Raji (cell line): ENCODE measurements around the gene CYP2S1.

Experiments
- POLR2A ChIP-seq: IDR thresholded peaks from 2 replicates; pipeline ENCODE4 v1.6.1; 2011; ENCODE audit warnings: low read depth, low read length, control low read depth; ENCODE audit not compliant: insufficient read depth

The CYP2S1 gene

GRCh38 chr19:41192574-41193429 is at the start of gene CYP2S1:
CYP2S1 (plus strand) TSS chr19:41193219; CDS start chr19:41193265, 46 bp downstream.
- no peak for TF ChIP-seq POLR2A

GRCh38 chr19:41144403-41144802 is 48.6 kb upstream of the CYP2S1 start:
- TF ChIP-seq POLR2A = no peak

- no peak for TF ChIP-seq POLR2A
These were observed 43.2 kb upstream of the CYP2S1 start for GRCh38 chr19:41149831-41150230.

DNA sequence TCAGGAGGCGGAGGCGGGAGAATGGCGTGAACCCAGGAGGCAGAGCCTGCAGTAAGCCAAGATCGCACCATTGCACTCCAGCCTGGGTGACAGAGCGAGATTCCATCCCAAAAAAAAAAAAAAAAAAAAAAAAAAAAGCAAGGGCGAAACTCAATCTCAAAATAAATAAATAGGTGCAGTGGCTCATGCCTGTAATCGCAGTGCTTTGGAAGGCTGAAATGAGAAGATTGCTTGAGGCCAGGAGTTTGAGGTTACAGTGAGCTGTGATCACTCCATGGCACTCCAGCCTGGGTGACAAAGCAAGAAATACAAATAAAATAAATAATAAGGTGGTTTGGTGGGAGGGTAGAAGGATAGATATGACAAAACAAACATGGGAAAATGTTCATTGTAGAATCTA is 39.0 kb upstream of the CYP2S1 start:
- TF ChIP-seq POLR2A = no peak

DNA sequence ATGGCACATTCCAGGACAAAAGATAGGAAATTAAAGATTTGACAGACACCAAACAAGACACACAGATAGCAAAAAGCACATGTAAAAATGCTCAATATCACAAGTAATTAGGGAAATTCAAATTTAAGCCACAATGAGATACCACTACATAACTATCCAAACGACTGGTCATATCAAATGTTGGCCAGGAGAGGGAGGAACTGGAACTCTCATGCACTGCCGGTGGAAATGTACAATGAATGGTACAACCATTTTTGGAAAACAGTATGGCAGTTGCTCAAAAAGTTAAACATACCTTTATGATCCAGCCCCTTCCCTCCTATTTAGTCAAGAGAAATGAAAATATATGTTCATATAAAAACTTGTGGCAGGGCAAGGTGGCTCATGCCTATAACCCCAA is 36.8 kb upstream of the CYP2S1 start:
- no peak for TF ChIP-seq POLR2A

DNA sequence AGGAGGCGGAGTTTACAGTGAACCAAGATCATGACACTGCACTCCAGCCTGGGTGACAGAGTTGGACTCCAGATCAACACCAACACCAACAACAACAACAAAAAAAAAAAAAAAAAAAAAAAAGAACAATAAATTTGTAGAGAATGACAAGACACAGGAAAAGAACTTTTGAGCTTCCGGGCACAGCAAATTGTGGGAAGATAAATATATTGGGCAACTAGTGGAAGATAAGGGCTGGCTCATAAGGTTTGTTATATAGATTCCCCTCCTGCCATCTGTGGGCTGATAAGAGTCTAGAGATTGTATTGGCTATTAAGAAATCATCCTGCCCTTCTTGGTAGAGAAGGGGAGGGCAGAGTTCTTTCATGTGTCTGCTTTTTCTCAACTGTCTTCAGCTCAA is 33.1 kb upstream of the CYP2S1 start:
- TF ChIP-seq POLR2A = no peak

DNA sequence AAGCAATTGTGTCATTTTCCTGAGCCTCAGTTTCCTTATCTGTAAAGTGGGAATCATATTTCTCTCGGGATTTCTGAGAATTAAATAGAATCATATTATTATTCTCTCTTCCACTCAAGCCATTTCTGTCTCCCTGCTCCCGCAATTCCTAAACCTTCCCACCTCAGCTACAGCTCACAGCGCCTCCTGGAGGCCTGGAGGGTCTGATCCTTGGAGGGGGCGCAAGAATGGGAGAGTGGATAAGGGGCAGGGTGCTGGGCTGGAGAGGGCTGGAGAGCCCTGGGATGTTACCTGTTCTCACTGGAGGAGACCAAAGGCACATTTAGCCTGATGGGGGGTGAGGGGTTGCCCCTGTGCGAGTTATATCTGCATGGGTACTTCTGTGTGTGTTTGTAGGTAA is 31.1 kb upstream of the CYP2S1 start:
- no peak for TF ChIP-seq POLR2A

DNA sequence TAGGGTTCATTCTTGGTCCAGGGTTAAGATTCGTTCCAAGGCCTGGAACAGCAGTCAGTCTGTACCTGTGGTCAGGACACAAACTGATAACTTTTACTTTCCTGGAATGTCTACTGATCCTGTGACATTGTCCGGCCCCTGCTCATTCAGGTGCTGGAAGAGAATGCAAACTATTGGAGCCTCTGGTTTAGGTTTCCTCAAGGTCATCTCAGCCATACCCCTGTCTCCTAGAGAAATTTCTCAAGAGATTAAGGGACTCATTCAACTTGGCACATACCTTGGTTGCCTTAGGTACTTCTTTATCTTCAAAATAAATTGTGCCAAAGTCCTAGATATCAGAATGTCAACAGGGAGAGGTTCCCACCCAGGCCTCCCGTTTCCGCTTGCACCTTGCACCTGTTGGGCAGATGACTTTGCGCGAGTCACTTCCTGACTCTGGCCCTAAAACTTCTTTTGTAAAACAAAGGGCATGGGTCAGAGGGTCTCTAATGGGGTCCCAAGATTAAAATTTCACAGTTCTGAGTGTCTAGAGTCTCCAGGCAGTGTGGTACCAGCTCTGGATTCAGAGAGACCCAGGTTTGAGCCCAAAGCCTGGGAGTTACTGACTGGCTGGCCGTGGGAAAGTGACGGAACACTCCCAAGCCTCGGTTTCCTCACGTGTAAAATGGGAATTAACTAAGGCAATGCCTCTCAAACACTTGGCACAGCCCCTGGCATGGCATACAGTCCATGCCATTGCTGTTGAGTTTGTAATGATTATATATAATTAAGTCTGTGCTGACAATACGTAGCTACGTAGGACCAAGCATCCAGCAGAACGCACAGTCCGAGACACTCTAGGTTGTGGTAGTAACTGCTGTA is 25.8 kb upstream of the CYP2S1 start:
- no peak for TF ChIP-seq POLR2A

DNA sequence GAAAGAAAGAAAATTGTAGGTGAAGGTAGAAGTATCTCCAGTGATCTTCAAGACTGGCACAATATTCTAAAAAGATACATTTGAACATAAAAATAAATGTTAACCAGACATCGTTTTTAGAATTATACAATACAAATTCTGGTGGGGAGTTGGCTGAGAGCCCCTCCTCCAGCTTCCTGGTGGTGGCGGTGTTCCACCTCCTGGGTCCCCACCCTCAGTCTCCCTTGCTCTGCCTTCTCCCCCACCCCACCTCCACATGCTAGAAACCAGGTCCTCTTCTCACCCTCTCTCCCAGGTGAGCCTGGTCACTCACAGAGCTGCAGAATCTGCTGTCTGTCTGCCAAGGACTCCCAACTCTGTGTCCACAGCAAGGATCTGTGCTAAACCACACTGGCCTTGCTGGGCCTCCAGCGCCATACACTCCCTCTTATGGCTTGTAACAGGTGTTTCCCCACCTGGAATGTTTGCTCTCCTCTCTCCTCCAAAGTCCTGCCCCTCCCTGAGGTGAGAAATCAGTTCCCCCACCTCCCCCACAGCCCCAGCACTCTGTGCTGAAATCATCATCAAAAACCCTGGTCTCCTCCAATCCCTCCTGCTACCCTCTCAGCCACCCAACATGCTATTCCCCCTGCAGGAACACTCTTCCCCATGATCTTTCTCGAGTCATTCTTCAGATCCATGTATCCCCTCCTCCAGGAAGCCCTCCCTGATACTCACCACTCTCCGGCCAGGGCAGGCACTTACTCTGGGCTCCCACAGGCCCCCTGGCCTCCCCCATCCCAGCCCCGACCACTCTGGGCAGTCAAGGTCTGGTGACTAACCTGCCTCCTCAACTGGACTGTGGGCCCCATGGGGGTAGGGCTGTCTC is 20.5 kb upstream of the CYP2S1 start:
- no peak for TF ChIP-seq POLR2A

GRCh38 chr19:41174297-41174928 is 18.6 kb upstream of the CYP2S1 start:
- no peak for TF ChIP-seq POLR2A

DNA sequence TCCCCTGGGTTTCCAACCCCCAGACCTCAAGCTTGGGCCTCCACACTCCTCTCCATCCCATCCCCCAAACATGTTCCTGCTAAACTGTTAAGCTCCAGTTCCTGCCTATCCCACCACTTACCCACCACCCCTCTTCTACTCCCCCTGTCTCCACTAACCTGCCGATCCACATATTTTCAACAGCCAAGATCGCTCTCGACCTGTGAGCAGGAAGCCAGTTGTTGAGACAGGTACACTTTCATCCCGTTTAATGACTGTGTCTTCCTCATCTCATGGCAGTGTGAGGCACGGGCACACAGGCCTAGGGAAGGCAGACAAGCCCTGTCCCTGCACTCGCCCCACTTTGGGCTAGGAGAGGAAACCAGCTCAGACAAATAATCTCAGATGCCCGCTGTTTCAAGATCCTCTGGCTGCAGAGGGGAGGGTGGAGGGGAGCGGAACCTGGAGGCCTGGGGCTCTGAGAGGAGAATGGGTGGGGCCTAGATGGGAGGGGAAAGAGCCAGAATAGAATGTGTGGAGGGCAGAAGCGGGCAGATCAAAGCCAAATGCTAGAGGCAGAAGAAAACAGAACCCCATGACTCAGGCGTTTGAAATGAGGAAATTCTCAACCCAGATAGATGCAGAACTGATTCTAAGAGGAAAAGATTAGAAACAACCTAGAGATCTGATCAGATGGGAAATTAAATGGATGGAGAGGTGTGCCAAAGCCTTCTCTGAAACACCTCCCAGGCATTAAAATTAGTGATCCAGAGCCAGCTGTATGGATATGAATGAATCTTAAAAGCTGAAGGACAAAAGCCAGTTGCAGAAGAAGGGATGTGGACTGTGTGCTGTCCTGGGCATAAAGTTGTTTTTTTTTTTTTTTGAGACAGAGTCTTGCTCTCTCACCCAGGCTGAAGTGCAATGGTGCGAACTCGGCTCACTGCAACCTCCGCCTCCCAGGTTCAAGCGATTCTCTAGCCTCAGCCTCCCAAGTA is 16.9 kb upstream of the CYP2S1 start:
- no peak for TF ChIP-seq POLR2A

DNA sequence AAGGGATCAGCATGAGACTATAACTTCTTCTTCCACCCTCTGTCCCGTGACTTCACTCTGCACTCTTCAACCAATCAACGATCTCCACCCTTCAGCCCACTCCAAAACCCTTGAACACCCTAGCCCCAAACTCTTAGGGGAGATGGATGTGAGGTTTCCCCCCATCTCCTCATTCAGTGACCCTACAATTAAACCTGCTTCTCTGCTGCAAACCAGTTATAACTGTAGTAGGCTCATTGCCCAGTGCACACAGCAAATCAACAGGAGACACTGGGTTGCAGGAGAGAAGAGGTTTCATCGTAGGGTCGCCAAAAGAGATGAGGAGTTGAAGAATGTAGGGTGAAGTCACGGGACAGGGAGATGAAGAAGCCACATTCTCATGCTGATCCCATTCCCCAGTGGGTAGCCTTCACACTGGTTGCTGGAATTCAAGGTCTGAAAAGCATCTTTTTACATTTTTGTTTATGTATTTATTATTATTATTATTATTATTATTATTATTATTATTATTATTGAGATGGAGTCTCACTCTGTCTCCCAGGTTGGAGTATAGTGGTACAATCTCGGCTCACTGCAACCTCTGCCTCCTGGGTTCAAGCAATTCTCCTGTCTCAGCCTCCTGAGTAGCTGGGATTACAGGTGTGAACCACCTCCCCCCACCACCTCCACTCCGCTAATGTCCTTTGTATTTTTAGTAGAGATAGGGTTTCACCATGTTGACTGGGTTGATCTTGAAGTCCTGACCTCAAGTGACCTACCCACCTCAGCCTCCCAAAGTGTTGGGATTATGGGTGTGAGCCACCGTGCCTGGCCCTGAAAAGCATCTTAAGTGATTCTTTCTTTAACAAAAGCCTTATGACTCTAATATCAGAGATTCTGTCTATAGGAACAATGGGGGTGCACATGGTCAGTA is 5.8 kb upstream of the CYP2S1 start:
- no peak for TF ChIP-seq POLR2A
